GM19452 (cell line): Measurements from ENCODE around the gene NT5E.

Source experiments
- ATAC-seq: cut with Tn5 transposase; IDR thresholded peaks from one replicate; pipeline ENCODE4 v1.9.1; 2021; ENCODE audit not compliant: unreplicated experiment

NT5E gene

DNA sequence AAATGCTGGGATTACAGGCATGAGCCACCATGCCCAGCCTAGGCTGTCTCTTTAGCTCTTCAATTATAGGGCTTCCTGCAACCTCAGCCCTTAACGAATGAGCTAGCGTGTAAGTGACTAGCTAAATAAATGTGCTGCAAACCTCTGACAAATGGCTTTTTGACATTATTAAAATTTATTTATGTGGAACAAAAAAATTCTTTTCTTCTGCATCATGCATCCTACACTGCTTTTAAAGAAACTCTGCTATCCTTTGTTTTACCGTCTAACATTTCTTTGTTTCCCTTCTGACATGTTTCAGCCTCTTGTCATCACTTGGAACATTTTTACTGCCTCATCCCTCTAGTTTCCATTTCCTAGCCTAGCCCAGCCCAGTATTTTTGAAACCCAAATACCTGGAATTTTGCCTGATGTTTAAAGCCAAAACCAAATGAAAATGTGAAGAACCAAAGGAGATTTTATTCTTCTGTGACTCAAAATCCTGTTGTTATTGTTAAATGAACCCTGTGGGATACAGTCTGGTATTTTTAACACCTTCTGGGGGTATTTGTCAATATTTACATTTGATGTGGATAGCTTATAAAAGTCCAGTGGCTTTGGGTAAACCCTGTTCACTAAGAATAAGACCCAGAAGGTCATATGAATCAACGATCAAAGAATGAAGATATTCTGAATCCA lies 9.5 kb downstream of the NT5E start:
- no peak for ATAC-seq

DNA sequence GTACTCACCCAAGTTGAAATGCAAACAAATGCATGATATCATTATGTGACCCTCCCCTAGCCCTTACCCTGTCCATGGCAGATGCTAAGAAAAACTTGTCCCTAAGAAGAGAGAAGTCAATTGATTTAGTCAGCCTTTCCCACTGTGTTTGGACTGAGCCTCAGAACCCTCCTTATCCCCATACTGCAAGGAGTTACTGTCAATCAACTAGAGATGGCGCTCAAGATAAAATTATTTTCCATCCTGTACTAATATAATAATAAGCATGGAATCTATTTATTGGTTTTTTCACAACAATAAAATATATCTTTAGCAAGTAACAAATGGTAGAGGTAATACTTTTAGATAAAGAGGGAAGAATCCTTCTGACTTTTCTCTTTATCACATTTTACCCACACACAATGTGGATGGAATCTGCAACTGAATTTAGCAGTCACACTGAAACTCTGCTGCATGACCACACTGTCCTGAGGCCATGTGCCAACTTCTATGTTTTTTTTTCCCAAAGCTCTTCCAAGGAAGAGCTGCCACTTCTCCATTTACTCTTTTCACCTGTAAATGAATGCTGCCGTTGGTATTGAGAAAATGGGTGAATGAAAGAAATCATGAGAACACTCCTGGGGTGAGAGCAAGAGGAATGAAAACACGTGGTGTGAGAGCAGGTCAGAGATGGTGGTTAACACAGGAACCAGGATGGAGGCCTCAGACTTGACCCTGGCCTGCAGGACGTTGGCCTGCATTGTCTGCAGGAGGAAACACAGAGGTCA lies 10.5 kb downstream of the NT5E start:
- ATAC-seq, result no peak

- peak; percentile 77 for ATAC-seq
These were observed 11.3 kb downstream of the NT5E start for GRCh38 chr6:85460921-85461797.

DNA sequence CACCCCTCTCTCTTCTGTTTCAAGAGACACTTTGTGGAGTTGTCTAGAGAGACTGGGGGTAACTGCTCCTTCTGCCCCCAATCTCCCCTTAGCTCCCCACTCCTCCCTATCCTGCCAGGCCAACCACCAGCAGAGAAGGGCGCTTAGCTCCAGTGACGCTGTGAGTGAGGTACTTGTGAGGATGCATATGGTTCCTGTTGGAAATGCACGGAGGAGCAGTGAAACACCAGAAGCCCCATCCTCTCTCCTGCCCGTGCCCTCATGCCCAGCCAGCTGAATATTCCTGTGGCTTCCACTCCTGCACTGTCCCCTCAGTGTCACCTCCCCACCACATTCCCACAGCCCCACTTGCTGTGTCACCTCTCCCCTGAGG lies 11.9 kb downstream of the NT5E start:
- ATAC-seq, result peak; percentile 0

GRCh38 chr6:85462673-85463072 lies 12.8 kb downstream of the NT5E start:
- ATAC-seq, result no peak

DNA sequence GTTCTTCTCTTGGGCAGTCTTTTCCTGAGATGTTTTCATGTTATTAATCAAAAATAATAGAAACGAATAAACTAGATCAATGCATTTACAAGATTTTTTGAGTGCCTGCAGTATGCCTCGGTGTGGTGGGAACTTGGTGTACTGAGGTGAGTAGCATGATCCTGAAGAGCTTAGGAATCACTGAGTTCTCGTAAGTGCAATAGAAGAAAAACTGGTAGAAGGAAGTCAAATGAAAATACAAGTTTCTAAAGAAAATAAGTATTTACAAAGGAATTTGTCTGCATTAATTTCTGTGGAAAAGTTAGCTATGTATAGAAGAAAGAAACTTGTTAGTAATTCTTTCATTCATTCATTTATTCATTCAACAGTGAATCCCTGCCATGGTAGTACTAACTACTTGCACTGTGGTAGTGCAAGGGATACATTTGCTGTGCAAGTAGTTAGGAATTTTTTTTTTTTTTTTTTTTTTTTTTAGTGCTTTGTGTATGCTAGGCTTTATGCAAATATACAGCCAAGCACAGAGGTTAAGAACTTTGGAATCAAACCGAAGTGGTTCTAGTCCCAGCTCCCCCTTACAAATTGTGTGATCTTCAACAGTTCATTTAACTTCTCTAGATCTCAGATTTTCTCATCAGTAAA lies 13.9 kb downstream of the NT5E start:
- no peak for ATAC-seq

GRCh38 chr6:85464260-85464644 lies 14.4 kb downstream of the NT5E start:
- ATAC-seq, result no peak

GRCh38 chr6:85464722-85465150 lies 14.9 kb downstream of the NT5E start:
- ATAC-seq, result no peak

DNA sequence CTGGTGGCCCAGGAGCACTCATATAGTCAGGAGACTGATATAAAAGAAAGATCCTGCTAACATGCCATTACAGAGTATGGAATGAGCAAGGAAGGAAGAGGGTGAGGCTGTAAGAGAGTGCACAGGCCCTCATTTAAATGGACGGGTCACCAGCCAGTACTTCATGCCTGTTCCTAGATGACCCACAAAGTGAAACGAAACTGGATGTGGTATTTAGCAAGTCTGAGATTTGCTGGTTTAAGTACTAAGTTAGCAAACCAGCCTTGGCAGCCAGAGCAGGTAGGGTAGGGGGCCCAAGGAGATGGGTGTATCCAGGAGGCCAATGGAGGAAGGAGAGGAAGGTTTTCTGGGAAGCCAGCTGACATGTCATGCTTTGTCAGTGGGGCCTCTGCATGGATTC lies 15.9 kb downstream of the NT5E start:
- peak; percentile 55 for ATAC-seq

DNA sequence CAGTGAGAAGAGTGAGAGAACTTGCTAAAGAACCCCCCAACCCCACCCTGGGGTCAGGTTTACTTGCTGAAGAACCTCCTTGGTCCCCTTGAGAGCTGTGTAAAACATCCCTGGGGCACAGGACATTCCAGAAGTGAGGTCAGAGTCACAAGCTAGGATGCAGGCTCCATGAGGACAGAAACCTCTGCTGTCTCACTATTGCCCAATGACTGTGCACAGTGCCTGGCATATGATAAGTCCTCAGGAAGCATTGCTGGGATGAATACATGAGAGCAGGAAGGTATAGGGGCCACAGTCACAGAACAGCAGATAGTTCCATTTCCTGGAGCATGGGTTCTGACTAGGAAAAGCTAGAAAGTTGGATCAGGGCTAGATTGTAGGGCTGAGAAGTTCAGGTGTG lies 18.4 kb downstream of the NT5E start:
- no peak for ATAC-seq

GRCh38 chr6:85469276-85470022 lies 19.6 kb downstream of the NT5E start:
- no peak for ATAC-seq

GRCh38 chr6:85470023-85470410 lies 20.1 kb downstream of the NT5E start:
- no peak for ATAC-seq

DNA sequence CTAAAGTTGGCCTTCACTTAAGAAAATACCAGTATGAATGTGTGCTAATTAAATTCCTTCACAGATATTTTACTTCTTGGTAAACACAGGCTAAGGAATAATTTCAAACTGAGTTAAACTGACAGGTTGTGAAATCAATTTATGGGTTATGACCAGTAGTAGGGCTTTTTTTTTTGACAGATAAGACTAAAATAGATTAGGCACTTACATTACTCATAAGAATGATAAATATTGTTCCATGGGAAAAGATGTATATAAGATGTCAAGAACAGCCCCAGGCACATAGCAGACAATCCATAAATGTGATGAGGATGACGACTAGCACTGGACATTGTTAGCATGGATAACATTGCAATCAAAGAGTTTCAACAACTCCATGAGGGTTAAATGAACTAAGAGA lies 22.9 kb downstream of the NT5E start:
- no peak for ATAC-seq

- no peak for ATAC-seq
These were observed 23.9 kb downstream of the NT5E start for GRCh38 chr6:85473748-85474147.

- ATAC-seq, result no peak
These were observed 26.6 kb downstream of the NT5E start for GRCh38 chr6:85476532-85476931.

DNA sequence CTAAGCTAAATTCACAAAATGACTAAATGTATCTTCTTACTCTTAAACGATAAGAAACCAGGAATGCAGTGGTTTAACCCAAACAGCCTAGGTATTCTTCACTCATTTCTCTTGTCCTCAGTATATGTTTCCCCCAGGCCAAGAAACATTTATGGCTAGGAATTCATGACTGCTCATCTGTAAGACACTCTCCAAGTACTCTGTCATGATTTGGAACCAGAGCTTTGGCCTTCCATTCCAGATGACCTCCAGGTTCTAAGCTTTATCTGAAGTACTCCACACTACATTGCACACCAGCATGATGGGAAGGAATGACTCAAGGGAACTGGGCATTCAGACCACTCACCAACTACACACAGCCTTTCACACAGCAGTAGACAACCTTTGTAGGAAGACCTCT lies 29.3 kb downstream of the NT5E start:
- no peak for ATAC-seq

- ATAC-seq, result no peak
These were observed 32.5 kb downstream of the NT5E start for GRCh38 chr6:85482206-85482904.

DNA sequence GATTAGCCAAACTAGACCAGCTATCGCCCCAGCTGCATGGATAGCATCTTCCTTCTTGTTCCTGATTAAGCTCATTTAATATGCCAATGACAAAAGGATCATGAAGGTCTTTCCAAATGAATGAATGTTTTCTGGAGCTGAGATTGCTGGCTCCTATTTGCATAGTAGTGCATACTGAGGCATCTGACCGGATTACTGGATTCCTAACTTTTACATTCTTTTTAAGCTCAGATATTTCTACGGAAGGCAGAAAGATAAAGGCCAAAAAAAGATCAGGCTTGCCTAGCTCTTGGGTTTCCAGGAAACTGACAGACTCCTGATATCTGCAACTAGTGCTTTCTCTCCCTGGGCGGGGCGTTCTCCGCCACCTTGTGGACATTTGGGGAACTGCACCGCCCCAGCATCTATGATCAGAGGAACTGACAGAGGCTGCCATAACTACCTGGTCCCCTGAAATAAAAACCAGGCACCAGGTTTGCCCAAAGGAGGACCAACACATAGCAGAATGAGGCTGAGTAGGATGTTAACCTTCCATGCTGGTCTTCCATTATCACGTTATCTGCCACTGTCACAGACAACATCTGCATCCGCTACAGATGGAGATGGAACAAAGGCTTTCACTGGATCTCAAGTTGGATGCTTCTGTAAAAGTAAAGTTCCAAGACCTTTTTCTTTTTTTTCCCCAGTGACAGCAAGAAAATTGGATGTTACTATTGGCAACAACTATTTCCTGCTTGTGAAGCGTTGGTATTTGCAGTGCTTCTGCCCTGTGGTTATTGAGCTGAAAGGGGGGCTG lies 33.2 kb downstream of the NT5E start:
- peak; percentile 95 for ATAC-seq

DNA sequence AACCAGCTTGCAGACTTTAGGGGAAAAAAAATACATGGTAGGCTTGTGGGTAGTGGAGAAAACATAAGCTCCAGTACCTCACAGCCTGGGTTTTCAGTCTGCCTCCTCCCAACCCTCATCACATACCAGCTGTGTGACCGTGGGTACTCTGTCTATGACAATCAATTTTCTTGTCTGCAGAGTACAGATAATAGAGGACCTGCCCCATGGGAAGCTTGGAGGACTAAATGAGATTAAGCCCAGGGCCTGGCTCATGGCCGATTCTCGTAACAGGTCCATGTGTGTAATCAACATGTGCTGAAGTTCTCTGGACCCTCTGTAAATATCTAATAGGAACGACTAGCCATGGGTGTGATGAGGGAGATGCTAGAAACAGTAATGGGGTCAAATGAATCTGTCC lies 34.0 kb downstream of the NT5E start:
- ATAC-seq, result no peak
